K562 (cell line): ENCODE measurements around the gene GARNL3. TPM values are rescaled to one million over a fixed set of nuclear protein-coding genes. Genes with fewer than 3 reads are reported as not detected.

Experiments
- ARID3A ChIP-seq: IDR thresholded peaks from 2 replicates; pipeline ENCODE4 v1.6.1; 2012; ENCODE audit warnings: low read depth, low read length, improper control_type of control experiment, borderline replicate concordance
- COPS2 ChIP-seq: fragments of 450-650 bp; conservative IDR thresholded peaks from 2 replicates; pipeline ENCODE4 v1.6.1; 2016; ENCODE audit warnings: mild to moderate bottlenecking, moderate library complexity
- ERF ChIP-seq: fragments of 450-650 bp; formaldehyde crosslinking; IDR thresholded peaks from 2 replicates; pipeline ENCODE4 v1.4.0; 2020; ENCODE audit warnings: mild to moderate bottlenecking, mixed read lengths
- FOSL1 ChIP-seq: fragments of 200-800 bp; sonication (Bioruptor generic); conservative IDR thresholded peaks from 2 replicates; pipeline ENCODE4 v1.6.1; 2016; ENCODE audit warnings: missing genetic modification characterization, missing compliant biosample characterization
- FOXA1 ChIP-seq: fragments of 450-650 bp; IDR thresholded peaks from 2 replicates; pipeline ENCODE4 v1.6.1; 2016; ENCODE audit warnings: mild to moderate bottlenecking, borderline replicate concordance
- GTF2F1 ChIP-seq: IDR thresholded peaks from 2 replicates; pipeline ENCODE4 v1.6.1; 2011; ENCODE audit warnings: low read depth, low read length, improper control_type of control experiment
- HDAC6 ChIP-seq: IDR thresholded peaks from 2 replicates; pipeline ENCODE4 v1.6.1; 2012; ENCODE audit warnings: low read depth, mild to moderate bottlenecking, control low read depth, inconsistent platforms, low read length, moderate library complexity
- HES1 ChIP-seq: fragments of 450-650 bp; IDR thresholded peaks from 2 replicates; pipeline ENCODE4 v1.6.1; 2016; ENCODE audit warnings: low read depth, mild to moderate bottlenecking, moderate library complexity
- HIVEP1 ChIP-seq: fragments of 250-450 bp; sonication (Bioruptor Pico); IDR thresholded peaks from 2 replicates; pipeline ENCODE4 v1.4.0; 2020; ENCODE audit warnings: mild to moderate bottlenecking
- JUND ChIP-seq, 2 experiments: IDR thresholded peaks; 2 replicates in 1 of 2; 3 replicates in 1 of 2; pipeline ENCODE4 v1.6.1; 2011; ENCODE audit warnings: borderline replicate concordance in 2 of 2, low read depth in 2 of 2, low read length in 2 of 2, improper control_type of control experiment in 1 of 2, missing biosample characterization in 1 of 2, missing genetic modification characterization in 1 of 2, missing genetic modification reagents in 1 of 2
- KDM4B ChIP-seq, 2 experiments: fragments of 450-650 bp in 1 of 2; sonication (generic) in 1 of 2; IDR thresholded peaks; 2 replicates each; pipeline ENCODE4 v1.6.1; 2016 to 2017; ENCODE audit warnings: borderline replicate concordance in 2 of 2, antibody characterized with exemption in 1 of 2, low read depth in 1 of 2, mild to moderate bottlenecking in 1 of 2
- PCBP1 ChIP-seq: fragments of 200-400 bp; formaldehyde crosslinking; IDR thresholded peaks from 2 replicates; pipeline ENCODE4 v1.6.1; 2018; ENCODE audit warnings: mild to moderate bottlenecking, low read depth, low read length; ENCODE audit not compliant: poor library complexity, severe bottlenecking
- POLR2AphosphoS2 ChIP-seq: IDR thresholded peaks from 2 replicates; pipeline ENCODE4 v1.6.1; 2012; ENCODE audit warnings: low read length, improper control_type of control experiment
- SAFB ChIP-seq: fragments of 200-400 bp; formaldehyde crosslinking; IDR thresholded peaks from 2 replicates; pipeline ENCODE4 v1.6.1; 2017; ENCODE audit warnings: low read depth, low read length, borderline replicate concordance
- ZNF431 ChIP-seq: sonication (generic); formaldehyde crosslinking; IDR thresholded peaks from 2 replicates; pipeline ENCODE4 v1.8.0; 2022; ENCODE audit warnings: mild to moderate bottlenecking, missing genetic modification reagents
- polyA plus RNA-seq, 8 experiments: library from polyadenylated mRNA; depleted of rRNA in 4 of 8; stranded (reverse) in 5 of 8; unstranded in 3 of 8; fragments of >200 nt; fragmentation: Nextera tagmentation in 2 of 8; fragmentation: Illumina TruSeq in 1 of 8; extraction: Ambion mirVana in 2 of 8; extraction: Trizol in 1 of 8; gene quantifications; 2 replicates each; pipeline versions ENCODE4 v1.2.1 to v1.2.3, GENCODE V29; 2011 to 2014; ENCODE audit warnings: inconsistent platforms in 1 of 8, missing spikeins in 1 of 8
- total RNA-seq, 7 experiments: library from RNA; depleted of rRNA in 6 of 7; stranded (reverse); fragments of >200 nt in 6 of 7; fragmentation: Illumina TruSeq in 2 of 7; extraction: Trizol in 2 of 7; gene quantifications; 2 replicates each; pipeline versions ENCODE4 v1.2.1 to v1.2.3, GENCODE V29; 2011 to 2021; ENCODE audit warnings: low replicate concordance in 1 of 7
- TF ChIP-seq, protein P1 (sequence below): fragments of 450-650 bp; IDR thresholded peaks from 2 replicates; pipeline ENCODE4 v1.6.1; 2016; ENCODE audit warnings: antibody characterized with exemption
- TF ChIP-seq, protein P2 (sequence below): fragments of 450-650 bp; IDR thresholded peaks from 2 replicates; pipeline ENCODE4 v1.6.1; 2018; ENCODE audit warnings: mild to moderate bottlenecking, low read depth; ENCODE audit not compliant: partially characterized antibody
- TF ChIP-seq, protein P3 (sequence below), 2 experiments: IDR thresholded peaks in 1 of 2; conservative IDR thresholded peaks in 1 of 2; 2 replicates each; pipeline ENCODE4 v1.6.1; 2016; ENCODE audit warnings: low read depth in 2 of 2, mild to moderate bottlenecking in 1 of 2, missing compliant biosample characterization in 1 of 2, missing genetic modification characterization in 1 of 2, moderate library complexity in 1 of 2

Gene GARNL3
- total and polyA plus RNA-seq, 9 of the 15 experiments (the other 6 are each of a cell fraction or from before 2014, with no cell fraction given): 0.35 to 2.7 (median 1.6) TPM

GRCh38 chr9:127423934-127424675 is 159.5 kb downstream of the GARNL3 start, which contains the start of gene ZNF79 (continued):
- no peak for TF ChIP-seq COPS2
- 0 out of 2 replicates have a peak, but pooled peaks have one; percentile 18 for TF ChIP-seq FOSL1 (tag)
- no peak for TF ChIP-seq HIVEP1 (CRISPR knock-in tag)
- TF ChIP-seq ARID3A: 0 out of 2 replicates have a peak, but pooled peaks have one; percentile 26
- no peak for TF ChIP-seq HDAC6
- TF ChIP-seq ERF: no peak
- TF ChIP-seq FOXA1: no peak
- TF ChIP-seq, protein P1, sequence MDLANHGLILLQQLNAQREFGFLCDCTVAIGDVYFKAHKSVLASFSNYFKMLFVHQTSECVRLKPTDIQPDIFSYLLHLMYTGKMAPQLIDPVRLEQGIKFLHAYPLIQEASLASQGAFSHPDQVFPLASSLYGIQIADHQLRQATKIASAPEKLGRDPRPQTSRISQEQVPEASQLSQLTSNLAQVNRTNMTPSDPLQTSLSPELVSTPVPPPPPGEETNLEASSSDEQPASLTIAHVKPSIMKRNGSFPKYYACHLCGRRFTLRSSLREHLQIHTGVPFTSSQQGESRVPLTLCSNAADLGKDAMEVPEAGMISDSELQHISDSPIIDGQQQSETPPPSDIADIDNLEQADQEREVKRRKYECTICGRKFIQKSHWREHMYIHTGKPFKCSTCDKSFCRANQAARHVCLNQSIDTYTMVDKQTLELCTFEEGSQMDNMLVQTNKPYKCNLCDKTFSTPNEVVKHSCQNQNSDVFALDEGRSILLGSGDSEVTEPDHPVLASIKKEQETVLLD: no peak
- peak; percentile 96 for TF ChIP-seq GTF2F1
- TF ChIP-seq SAFB: no peak; the same call in 1 of the 2 replicates
- no peak for TF ChIP-seq KDM4B (IDR thresholded peaks at IDR 0.05; ENCODE audit: borderline replicate concordance in 2 of 2, low read depth in 1 of 2)
- TF ChIP-seq, protein P2, sequence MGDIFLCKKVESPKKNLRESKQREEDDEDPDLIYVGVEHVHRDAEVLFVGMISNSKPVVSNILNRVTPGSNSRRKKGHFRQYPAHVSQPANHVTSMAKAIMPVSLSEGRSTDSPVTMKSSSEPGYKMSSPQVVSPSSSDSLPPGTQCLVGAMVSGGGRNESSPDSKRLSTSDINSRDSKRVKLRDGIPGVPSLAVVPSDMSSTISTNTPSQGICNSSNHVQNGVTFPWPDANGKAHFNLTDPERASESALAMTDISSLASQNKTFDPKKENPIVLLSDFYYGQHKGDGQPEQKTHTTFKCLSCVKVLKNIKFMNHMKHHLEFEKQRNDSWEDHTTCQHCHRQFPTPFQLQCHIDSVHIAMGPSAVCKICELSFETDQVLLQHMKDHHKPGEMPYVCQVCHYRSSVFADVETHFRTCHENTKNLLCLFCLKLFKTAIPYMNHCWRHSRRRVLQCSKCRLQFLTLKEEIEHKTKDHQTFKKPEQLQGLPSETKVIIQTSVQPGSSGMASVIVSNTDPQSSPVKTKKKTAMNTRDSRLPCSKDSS: no peak
- no peak; the same call in 1 of the 2 replicates for TF ChIP-seq JUND (IDR thresholded peaks at IDR 0.05; ENCODE audit: borderline replicate concordance, low read depth, low read length)
- TF ChIP-seq JUND (tag; IDR thresholded peaks at IDR 0.05; ENCODE audit: borderline replicate concordance, low read depth, low read length): no peak
- TF ChIP-seq, protein P3, sequence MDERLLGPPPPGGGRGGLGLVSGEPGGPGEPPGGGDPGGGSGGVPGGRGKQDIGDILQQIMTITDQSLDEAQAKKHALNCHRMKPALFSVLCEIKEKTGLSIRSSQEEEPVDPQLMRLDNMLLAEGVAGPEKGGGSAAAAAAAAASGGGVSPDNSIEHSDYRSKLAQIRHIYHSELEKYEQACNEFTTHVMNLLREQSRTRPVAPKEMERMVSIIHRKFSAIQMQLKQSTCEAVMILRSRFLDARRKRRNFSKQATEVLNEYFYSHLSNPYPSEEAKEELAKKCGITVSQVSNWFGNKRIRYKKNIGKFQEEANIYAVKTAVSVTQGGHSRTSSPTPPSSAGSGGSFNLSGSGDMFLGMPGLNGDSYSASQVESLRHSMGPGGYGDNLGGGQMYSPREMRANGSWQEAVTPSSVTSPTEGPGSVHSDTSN (CRISPR knock-in tag; IDR thresholded peaks at IDR 0.05; ENCODE audit: low read depth): no peak
- TF ChIP-seq, protein P3 (tag; conservative IDR thresholded peaks at IDR 0.05; ENCODE audit: low read depth): no peak
- TF ChIP-seq ZNF431 (CRISPR knock-in tag): no peak
- no peak for TF ChIP-seq HES1
- no peak for TF ChIP-seq POLR2AphosphoS2
- no peak for TF ChIP-seq PCBP1
